ENCODE results near the gene ELMO3.

Gene ELMO3

DNA sequence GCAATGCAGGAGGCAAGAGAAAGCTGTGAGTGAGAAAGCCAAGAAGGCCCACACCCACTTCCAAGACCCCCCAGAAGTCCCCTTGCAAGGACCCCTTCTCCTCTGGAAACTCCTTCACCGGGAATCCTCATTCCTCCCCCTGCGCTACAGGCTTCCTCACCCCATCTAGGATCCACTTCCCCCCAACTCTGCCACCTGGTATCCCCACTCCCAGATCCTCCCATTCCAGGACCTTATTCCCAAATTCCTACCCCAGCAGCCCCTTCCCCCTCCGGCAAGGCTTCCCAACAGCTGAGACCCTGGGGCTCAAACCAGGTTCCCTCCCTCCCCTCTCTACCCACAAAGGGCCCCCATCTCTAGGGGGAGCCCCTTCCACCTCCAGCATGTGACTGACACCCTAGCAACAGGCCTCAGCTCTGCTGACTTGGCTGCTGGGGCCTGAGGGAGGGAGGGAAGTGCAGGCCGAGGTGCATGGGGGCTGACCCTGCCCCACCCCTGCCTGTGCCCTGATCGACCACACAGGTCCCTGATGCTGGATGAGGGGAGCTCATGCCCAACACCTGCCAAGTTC lies 32.2 kb upstream of the ELMO3 start:
- no peak overlapping the region for H3K4me2 ChIP-seq (ENCODE audit: insufficient read depth, low read length, poor library complexity, severe bottlenecking)
- H2BK120ac ChIP-seq (ENCODE audit: low read depth, low read length) = no peak overlapping the region
- no peak overlapping the region for H2BK12ac ChIP-seq (ENCODE audit: low read length)
- no peak overlapping the region for H3K18ac ChIP-seq (ENCODE audit: low read length)
- peaks cover 65 to 96% (median 77%) of the 10 kb centered on the region in 3 experiments for H3K27me3 ChIP-seq (ENCODE audit: control insufficient read depth in 3 of 3, insufficient read depth in 3 of 3, low read depth in 1 of 3, low read length in 3 of 3)
- H3K9me3 ChIP-seq (replicated peaks in 1 of 2; ENCODE audit: control insufficient read depth in 2 of 2, insufficient read depth in 1 of 2, low read depth in 1 of 2, low read length in 2 of 2) = peaks cover 0 to 5% of the 10 kb centered on the region in 2 donors
- no peak overlapping the region for H3K4me3 ChIP-seq (ENCODE audit: low read length in 2 of 2)
- no peak for DNase-seq (ENCODE audit: low spot score)
- peak overlapping the region; percentile 8 for H3K23ac ChIP-seq (ENCODE audit: low read depth, low read length, poor library complexity)
- H4K91ac ChIP-seq (ENCODE audit: low read depth, low read length, poor library complexity) = no peak overlapping the region
- peaks cover 4% of the 10 kb centered on the region for H3K79me1 ChIP-seq (ENCODE audit: low read depth, low read length)
- peak overlapping the region; percentile 70 for H2AK5ac ChIP-seq (ENCODE audit: low read depth, low read length)
- no peak overlapping the region for H2BK15ac ChIP-seq (ENCODE audit: low read length)
- peaks cover 21 to 25% of the 10 kb centered on the region in 2 donors for H3K4me1 ChIP-seq (ENCODE audit: control insufficient read depth in 2 of 2, insufficient read depth in 1 of 2, low read depth in 1 of 2, low read length in 2 of 2)
- no peaks in the 10 kb centered on the region for H3K36me3 ChIP-seq (replicated peaks in 1 of 2; ENCODE audit: control insufficient read depth in 2 of 2, insufficient read depth in 2 of 2, low read length in 2 of 2)
- H3K27ac ChIP-seq (replicated peaks; ENCODE audit: low read length) = no peak overlapping the region
- H3K9ac ChIP-seq (ENCODE audit: low read depth, low read length, poor library complexity) = no peak overlapping the region
- H3K14ac ChIP-seq (ENCODE audit: low read length) = no peak overlapping the region
- H2BK5ac ChIP-seq (ENCODE audit: low read length) = no peak overlapping the region
- no peak overlapping the region for H4K8ac ChIP-seq (ENCODE audit: low read depth, low read length)
- no peak overlapping the region for H3K4ac ChIP-seq (ENCODE audit: low read length)
- no CpG with 5 or more reads among the region's 5 CpGs for WGBS, 2 donors (ENCODE audit: extremely low coverage in 2 of 2, insufficient read length in 2 of 2, insufficient replicate concordance in 1 of 2)
- no peak overlapping the region for H2AFZ ChIP-seq (ENCODE audit: low read length)

DNA sequence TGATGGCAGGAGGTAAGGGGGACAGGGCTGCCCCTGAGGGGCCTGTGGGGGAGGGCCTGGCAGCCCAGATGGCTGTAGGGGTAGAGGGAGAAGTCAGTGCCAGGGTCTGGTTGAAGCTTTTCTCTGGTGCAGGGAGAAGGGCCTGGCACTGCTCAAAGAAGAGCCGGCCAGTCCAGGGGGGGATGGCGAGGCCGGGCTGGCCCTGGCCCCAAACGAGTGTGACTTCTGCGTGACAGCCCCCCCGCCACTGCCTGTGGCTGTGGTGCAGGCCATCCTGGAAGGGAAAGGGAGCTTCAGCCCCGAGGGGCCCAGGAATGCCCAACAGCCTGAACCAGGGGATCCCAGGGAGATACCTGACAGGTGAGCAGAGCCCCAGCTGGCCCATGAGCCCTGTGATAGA lies 31.3 kb upstream of the ELMO3 start:
- Histone ChIP-seq H4K8ac (ENCODE audit: low read depth, low read length) (no peak overlapping the region), H3K9ac (ENCODE audit: low read depth, low read length, poor library complexity) (peak overlapping the region; percentile 21), H3K27me3 (ENCODE audit: control insufficient read depth in 3 of 3, insufficient read depth in 3 of 3, low read depth in 1 of 3, low read length in 3 of 3) (peaks cover 61 to 96% (median 68%) of the 10 kb centered on the region in 3 experiments), H3K4me1 (ENCODE audit: control insufficient read depth in 2 of 2, insufficient read depth in 1 of 2, low read depth in 1 of 2, low read length in 2 of 2) (peaks cover 21 to 25% of the 10 kb centered on the region in 2 donors), H3K79me1 (ENCODE audit: low read depth, low read length) (peaks cover 4% of the 10 kb centered on the region), H2BK120ac (ENCODE audit: low read depth, low read length) (no peak overlapping the region), H2BK12ac (ENCODE audit: low read length) (no peak overlapping the region), H3K4ac (ENCODE audit: low read length) (no peak overlapping the region), H2AFZ (ENCODE audit: low read length) (no peak overlapping the region), H3K4me3 (ENCODE audit: low read length in 2 of 2) (no peak overlapping the region), H2AK5ac (ENCODE audit: low read depth, low read length) (peak overlapping the region; percentile 81), H3K9me3 (replicated peaks in 1 of 2; ENCODE audit: control insufficient read depth in 2 of 2, insufficient read depth in 1 of 2, low read depth in 1 of 2, low read length in 2 of 2) (peaks cover 0 to 4% of the 10 kb centered on the region in 2 donors), H2BK15ac (ENCODE audit: low read length) (peak overlapping the region; percentile 83), H3K36me3 (replicated peaks in 1 of 2; ENCODE audit: control insufficient read depth in 2 of 2, insufficient read depth in 2 of 2, low read length in 2 of 2) (no peaks in the 10 kb centered on the region), H4K91ac (ENCODE audit: low read depth, low read length, poor library complexity) (no peak overlapping the region), H3K27ac (replicated peaks; ENCODE audit: low read length) (no peak overlapping the region), H2BK5ac (ENCODE audit: low read length) (peak overlapping the region; percentile 13), H3K14ac (ENCODE audit: low read length) (no peak overlapping the region), H3K18ac (ENCODE audit: low read length) (peak overlapping the region; percentile 48), H3K23ac (ENCODE audit: low read depth, low read length, poor library complexity) (peak overlapping the region; percentile 55), H3K4me2 (ENCODE audit: insufficient read depth, low read length, poor library complexity, severe bottlenecking) (no peak overlapping the region)
- no CpG with 5 or more reads among the region's 7 CpGs for WGBS, 2 donors (ENCODE audit: extremely low coverage in 2 of 2, insufficient read length in 2 of 2, insufficient replicate concordance in 1 of 2)
- DNase-seq (ENCODE audit: low spot score) = no peak

DNA sequence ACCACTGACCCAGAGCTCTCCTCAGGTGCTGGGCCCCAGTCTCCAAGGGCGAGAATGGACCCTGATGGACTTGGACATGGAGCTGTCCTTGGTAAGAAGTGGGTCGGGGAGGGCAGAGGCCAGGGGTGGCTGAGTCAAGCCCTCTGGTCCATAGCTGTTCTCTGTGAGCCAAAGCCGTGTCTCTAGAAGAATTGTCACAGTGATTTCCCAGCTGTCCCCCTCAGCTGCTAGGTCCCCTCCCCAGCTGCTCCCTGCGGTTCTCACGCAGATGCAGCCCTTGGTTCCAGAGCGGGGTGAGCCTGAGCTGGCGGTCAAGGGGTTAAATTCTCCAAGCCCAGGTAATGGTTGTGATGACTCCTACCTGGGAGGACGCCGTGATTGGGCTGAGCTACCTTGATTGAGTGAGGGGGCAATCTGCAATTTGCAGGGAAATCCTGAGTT lies 29.9 kb upstream of the ELMO3 start:
- Histone ChIP-seq H3K23ac (ENCODE audit: low read depth, low read length, poor library complexity) (no peak overlapping the region), H3K4me3 (ENCODE audit: low read length in 2 of 2) (no peak overlapping the region), H3K27ac (replicated peaks; ENCODE audit: low read length) (no peak overlapping the region), H2BK120ac (ENCODE audit: low read depth, low read length) (no peak overlapping the region), H3K14ac (ENCODE audit: low read length) (no peak overlapping the region), H3K27me3 (ENCODE audit: control insufficient read depth in 3 of 3, insufficient read depth in 3 of 3, low read depth in 1 of 3, low read length in 3 of 3) (peaks cover 52 to 94% (median 63%) of the 10 kb centered on the region in 3 experiments), H2AFZ (ENCODE audit: low read length) (peak overlapping the region; percentile 87), H4K91ac (ENCODE audit: low read depth, low read length, poor library complexity) (no peak overlapping the region), H3K18ac (ENCODE audit: low read length) (peak overlapping the region; percentile 6), H3K36me3 (replicated peaks in 1 of 2; ENCODE audit: control insufficient read depth in 2 of 2, insufficient read depth in 2 of 2, low read length in 2 of 2) (no peaks in the 10 kb centered on the region), H2BK12ac (ENCODE audit: low read length) (no peak overlapping the region), H2BK15ac (ENCODE audit: low read length) (no peak overlapping the region), H4K8ac (ENCODE audit: low read depth, low read length) (no peak overlapping the region), H3K4ac (ENCODE audit: low read length) (no peak overlapping the region), H3K4me1 (ENCODE audit: control insufficient read depth in 2 of 2, insufficient read depth in 1 of 2, low read depth in 1 of 2, low read length in 2 of 2) (peaks cover 14 to 22% of the 10 kb centered on the region in 2 donors), H2AK5ac (ENCODE audit: low read depth, low read length) (peak overlapping the region; percentile 71), H3K9ac (ENCODE audit: low read depth, low read length, poor library complexity) (no peak overlapping the region), H3K4me2 (ENCODE audit: insufficient read depth, low read length, poor library complexity, severe bottlenecking) (no peak overlapping the region), H3K9me3 (replicated peaks in 1 of 2; ENCODE audit: control insufficient read depth in 2 of 2, insufficient read depth in 1 of 2, low read depth in 1 of 2, low read length in 2 of 2) (peaks cover 0 to 4% of the 10 kb centered on the region in 2 donors), H2BK5ac (ENCODE audit: low read length) (peak overlapping the region; percentile 32), H3K79me1 (ENCODE audit: low read depth, low read length) (no peaks in the 10 kb centered on the region)
- no CpG with 5 or more reads among the region's 9 CpGs for WGBS, 2 donors (ENCODE audit: extremely low coverage in 2 of 2, insufficient read length in 2 of 2, insufficient replicate concordance in 1 of 2)
- no peak for DNase-seq (ENCODE audit: low spot score)

DNA sequence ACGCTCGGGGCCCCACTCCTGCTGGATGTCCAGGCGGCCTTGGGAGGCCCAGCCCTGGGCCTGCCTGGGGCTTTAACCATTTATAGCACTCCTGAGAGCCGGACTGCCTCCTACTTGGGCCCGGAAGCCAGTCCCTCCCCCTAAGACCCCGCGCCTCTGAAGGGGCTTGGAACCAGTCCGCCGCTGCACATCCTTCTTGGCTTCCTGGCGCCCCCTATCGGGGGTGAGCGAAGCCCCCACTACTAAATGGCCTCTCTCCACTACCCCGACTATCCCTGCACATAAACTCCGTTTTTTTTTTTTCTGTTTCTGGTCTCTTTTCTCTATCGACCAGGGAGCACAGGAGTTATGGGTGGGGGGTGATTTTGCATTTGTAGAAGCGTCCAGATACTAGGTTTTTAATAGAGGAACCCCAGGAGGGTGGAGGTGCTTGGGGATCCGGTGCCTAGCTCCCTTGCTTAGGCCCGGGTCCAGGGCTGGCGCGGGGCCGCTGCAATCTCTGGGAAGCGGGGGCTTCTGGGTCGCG lies 29.2 kb upstream of the ELMO3 start:
- peak overlapping the region; percentile 82 for H2BK15ac ChIP-seq (ENCODE audit: low read length)
- H3K36me3 ChIP-seq (replicated peaks in 1 of 2; ENCODE audit: control insufficient read depth in 2 of 2, insufficient read depth in 2 of 2, low read length in 2 of 2) = no peaks in the 10 kb centered on the region
- H3K27ac ChIP-seq (replicated peaks; ENCODE audit: low read length) = no peak overlapping the region
- peak overlapping the region; percentile 87 for H2AFZ ChIP-seq (ENCODE audit: low read length)
- peak overlapping the region; percentile 90 for H3K14ac ChIP-seq (ENCODE audit: low read length)
- peaks cover 0 to 4% of the 10 kb centered on the region in 2 donors for H3K9me3 ChIP-seq (replicated peaks in 1 of 2; ENCODE audit: control insufficient read depth in 2 of 2, insufficient read depth in 1 of 2, low read depth in 1 of 2, low read length in 2 of 2)
- no peak overlapping the region for H4K91ac ChIP-seq (ENCODE audit: low read depth, low read length, poor library complexity)
- peak overlapping the region; percentile 32 for H2BK5ac ChIP-seq (ENCODE audit: low read length)
- H3K9ac ChIP-seq (ENCODE audit: low read depth, low read length, poor library complexity) = no peak overlapping the region
- H3K79me1 ChIP-seq (ENCODE audit: low read depth, low read length) = no peaks in the 10 kb centered on the region
- no peak for DNase-seq (ENCODE audit: low spot score)
- H2BK12ac ChIP-seq (ENCODE audit: low read length) = peak overlapping the region; percentile 87
- H3K4me3 ChIP-seq (ENCODE audit: low read length in 2 of 2) = peak overlapping the region; percentile 54 to 72
- H2BK120ac ChIP-seq (ENCODE audit: low read depth, low read length) = peak overlapping the region; percentile 83
- peak overlapping the region; percentile 81 for H3K4me2 ChIP-seq (ENCODE audit: insufficient read depth, low read length, poor library complexity, severe bottlenecking)
- H3K23ac ChIP-seq (ENCODE audit: low read depth, low read length, poor library complexity) = peak overlapping the region; percentile 86
- H3K18ac ChIP-seq (ENCODE audit: low read length) = peak overlapping the region; percentile 94
- H4K8ac ChIP-seq (ENCODE audit: low read depth, low read length) = peak overlapping the region; percentile 31
- peaks cover 48 to 94% (median 57%) of the 10 kb centered on the region in 3 experiments for H3K27me3 ChIP-seq (ENCODE audit: control insufficient read depth in 3 of 3, insufficient read depth in 3 of 3, low read depth in 1 of 3, low read length in 3 of 3)
- WGBS, 2 donors (ENCODE audit: extremely low coverage in 2 of 2, insufficient read length in 2 of 2, insufficient replicate concordance in 1 of 2) = no CpG with 5 or more reads among the region's 24 CpGs
- no peak overlapping the region for H3K4ac ChIP-seq (ENCODE audit: low read length)
- peaks cover 14 to 23% of the 10 kb centered on the region in 2 donors for H3K4me1 ChIP-seq (ENCODE audit: control insufficient read depth in 2 of 2, insufficient read depth in 1 of 2, low read depth in 1 of 2, low read length in 2 of 2)
- peak overlapping the region; percentile 71 for H2AK5ac ChIP-seq (ENCODE audit: low read depth, low read length)
